Testis (tissue), 2 donors: ENCODE measurements around the gene ISG15.

Experiments
- POLR2A ChIP-seq: fragments of 450-650 bp; IDR thresholded peaks from one replicate; pipeline ENCODE4 v1.6.1; 2017; ENCODE audit warnings: antibody characterized with exemption, mild to moderate bottlenecking, moderate library complexity
- TF ChIP-seq, protein P1 (sequence below), 3 experiments: fragments of 450-650 bp in 2 of 3; fragments of 200-600 bp in 1 of 3; sonication (generic) in 1 of 3; IDR thresholded peaks; one replicate each; pipeline ENCODE4 v1.5.1; 2016 to 2019; ENCODE audit warnings: antibody characterized with exemption in 3 of 3, mild to moderate bottlenecking in 2 of 3, moderate library complexity in 1 of 3

DNA sequence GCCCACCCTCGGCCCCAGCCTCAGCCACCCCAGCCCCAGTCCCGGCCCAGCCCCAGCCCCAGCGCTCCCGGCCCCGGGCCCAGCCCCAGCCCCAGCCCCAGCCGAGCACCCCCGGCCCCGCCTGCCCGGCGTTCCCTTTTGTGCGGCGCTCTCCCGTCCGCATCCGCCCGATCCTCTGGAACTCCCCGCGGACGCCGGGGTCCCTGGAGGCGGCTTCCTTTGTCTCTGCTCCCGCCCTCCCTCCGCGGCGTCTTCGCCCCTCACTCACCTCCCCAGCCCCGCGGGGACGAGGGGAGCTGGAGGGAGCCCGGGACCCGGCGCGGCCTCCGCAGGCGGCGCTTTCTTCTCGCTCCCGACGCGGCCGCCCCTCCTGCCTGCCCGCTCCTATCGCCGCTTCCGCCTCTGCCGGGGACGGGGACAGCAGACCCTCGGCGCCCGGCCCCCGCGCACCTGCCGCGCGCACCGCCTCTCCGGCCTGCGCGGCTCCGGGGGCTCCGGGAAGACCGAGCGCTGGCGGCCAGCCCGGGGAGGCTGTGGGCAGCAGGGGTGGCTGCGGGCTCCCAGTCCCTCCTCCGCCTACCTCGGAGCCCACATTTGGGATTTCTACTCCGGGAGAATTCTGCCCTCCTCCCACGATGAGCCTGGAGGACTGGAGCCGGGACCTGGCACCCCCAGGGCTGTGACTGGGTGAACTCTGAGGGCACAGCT, 20.6 kb downstream of the ISG15 start:
- TF ChIP-seq, protein P1, sequence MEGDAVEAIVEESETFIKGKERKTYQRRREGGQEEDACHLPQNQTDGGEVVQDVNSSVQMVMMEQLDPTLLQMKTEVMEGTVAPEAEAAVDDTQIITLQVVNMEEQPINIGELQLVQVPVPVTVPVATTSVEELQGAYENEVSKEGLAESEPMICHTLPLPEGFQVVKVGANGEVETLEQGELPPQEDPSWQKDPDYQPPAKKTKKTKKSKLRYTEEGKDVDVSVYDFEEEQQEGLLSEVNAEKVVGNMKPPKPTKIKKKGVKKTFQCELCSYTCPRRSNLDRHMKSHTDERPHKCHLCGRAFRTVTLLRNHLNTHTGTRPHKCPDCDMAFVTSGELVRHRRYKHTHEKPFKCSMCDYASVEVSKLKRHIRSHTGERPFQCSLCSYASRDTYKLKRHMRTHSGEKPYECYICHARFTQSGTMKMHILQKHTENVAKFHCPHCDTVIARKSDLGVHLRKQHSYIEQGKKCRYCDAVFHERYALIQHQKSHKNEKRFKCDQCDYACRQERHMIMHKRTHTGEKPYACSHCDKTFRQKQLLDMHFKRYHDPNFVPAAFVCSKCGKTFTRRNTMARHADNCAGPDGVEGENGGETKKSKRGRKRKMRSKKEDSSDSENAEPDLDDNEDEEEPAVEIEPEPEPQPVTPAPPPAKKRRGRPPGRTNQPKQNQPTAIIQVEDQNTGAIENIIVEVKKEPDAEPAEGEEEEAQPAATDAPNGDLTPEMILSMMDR (IDR thresholded peaks at IDR 0.05): no peak
- TF ChIP-seq POLR2A: no peak
